Measurements from ENCODE around the gene CD40LG. TPM values are rescaled to one million over a fixed set of nuclear protein-coding genes. Genes with fewer than 3 reads are reported as not detected.

Gene CD40LG
- total and polyA plus RNA-seq, 2 of the 13 experiments (the other 11 are each of a cell fraction or from before 2014, with no cell fraction given), result not detected

DNA sequence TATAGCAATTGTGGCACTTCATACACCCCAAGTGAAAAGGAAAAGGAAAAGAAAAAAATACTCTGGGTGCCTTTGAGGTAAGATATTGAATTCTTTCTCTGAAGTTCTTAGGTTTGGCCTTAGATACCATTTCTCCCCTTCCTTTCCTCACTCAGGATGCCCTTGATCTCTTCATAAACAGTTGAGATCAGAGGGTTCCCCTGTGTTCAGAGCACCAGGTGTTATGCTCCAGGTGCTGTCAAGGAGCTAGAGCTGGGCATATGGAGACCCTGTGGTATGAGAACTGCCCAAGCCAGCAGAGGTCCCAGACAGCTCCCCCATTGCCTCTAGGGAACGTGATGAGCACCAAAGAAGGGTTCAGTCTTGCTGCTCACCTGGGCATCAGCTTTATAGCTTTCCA, 17.1 kb upstream of the CD40LG start (continued):
- no peak for TF ChIP-seq ZSCAN9 (CRISPR knock-in tag; IDR thresholded peaks at IDR 0.05; ENCODE audit: borderline replicate concordance)
- no peak for TF ChIP-seq ZNF143 (CRISPR knock-in tag; IDR thresholded peaks at IDR 0.05)
- no peak for TF ChIP-seq RFXANK (CRISPR knock-in tag; IDR thresholded peaks at IDR 0.05)
- TF ChIP-seq ZNF460 (CRISPR knock-in tag; IDR thresholded peaks at IDR 0.05; ENCODE audit: borderline replicate concordance), result no peak
- TF ChIP-seq, protein P1, sequence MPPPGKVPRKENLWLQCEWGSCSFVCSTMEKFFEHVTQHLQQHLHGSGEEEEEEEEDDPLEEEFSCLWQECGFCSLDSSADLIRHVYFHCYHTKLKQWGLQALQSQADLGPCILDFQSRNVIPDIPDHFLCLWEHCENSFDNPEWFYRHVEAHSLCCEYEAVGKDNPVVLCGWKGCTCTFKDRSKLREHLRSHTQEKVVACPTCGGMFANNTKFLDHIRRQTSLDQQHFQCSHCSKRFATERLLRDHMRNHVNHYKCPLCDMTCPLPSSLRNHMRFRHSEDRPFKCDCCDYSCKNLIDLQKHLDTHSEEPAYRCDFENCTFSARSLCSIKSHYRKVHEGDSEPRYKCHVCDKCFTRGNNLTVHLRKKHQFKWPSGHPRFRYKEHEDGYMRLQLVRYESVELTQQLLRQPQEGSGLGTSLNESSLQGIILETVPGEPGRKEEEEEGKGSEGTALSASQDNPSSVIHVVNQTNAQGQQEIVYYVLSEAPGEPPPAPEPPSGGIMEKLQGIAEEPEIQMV (CRISPR knock-in tag; IDR thresholded peaks at IDR 0.05; ENCODE audit: low read depth), result no peak
- no peak for TF ChIP-seq GTF3A (CRISPR knock-in tag; conservative IDR thresholded peaks at IDR 0.05)
- TF ChIP-seq REST (IDR thresholded peaks at IDR 0.05; ENCODE audit: borderline replicate concordance in 1 of 2, low read depth in 1 of 2, low read length in 2 of 2), result no peak
- no peak for TF ChIP-seq ZNF749 (CRISPR knock-in tag; IDR thresholded peaks at IDR 0.05; ENCODE audit: borderline replicate concordance)

- Histone ChIP-seq H3K27me3 (ENCODE audit: control insufficient read depth in 1 of 2, insufficient read depth in 2 of 2, low read length in 2 of 2) (no peaks in the 10 kb centered on the region), H3K79me2 (ENCODE audit: insufficient read depth, low read length) (no peaks in the 10 kb centered on the region), H4K20me1 (ENCODE audit: insufficient read depth, low read length) (no peaks in the 10 kb centered on the region), H3K36me3 (replicated peaks in 1 of 2; ENCODE audit: control insufficient read depth in 1 of 2, insufficient read depth in 2 of 2, low read length in 2 of 2) (no peaks in the 10 kb centered on the region), H3K9me3 (ENCODE audit: low read length) (no peaks in the 10 kb centered on the region), H3K9ac (ENCODE audit: insufficient read depth, low read depth, low read length) (no peak overlapping the region), H3K4me2 (ENCODE audit: low read depth, low read length) (no peak overlapping the region), H3K4me3 (replicated peaks in 1 of 3; ENCODE audit: insufficient read depth in 1 of 3, low read depth in 2 of 3, low read length in 3 of 3) (no peak overlapping the region), H3K4me1 (ENCODE audit: insufficient read depth, low read length) (no peaks in the 10 kb centered on the region), H3K27ac (ENCODE audit: extremely low read length, insufficient read depth, low read length) (no peak overlapping the region), H2AFZ (ENCODE audit: low read length) (no peak overlapping the region)
- ATAC-seq (no peak), FAIRE-seq (no peak), DNase-seq (ENCODE audit: low spot score) (no peak)
- intact Hi-C loops (cut with micrococcal nuclease; ENCODE audit: unreplicated experiment), result no loop called here
- POLR2A ChIA-PET, result no interaction called here
- CTCF ChIA-PET (ENCODE audit: low intra/inter-chr PET ratio, low total read pairs), result no interaction called here
- WGBS (ENCODE audit: low lambda C conversion rate), result 23% methylated on average over 6 of the region's 6 CpGs
- no TSS peak for BruUV-seq (replicated peaks)
- TF ChIP-seq, protein P1 (CRISPR knock-in tag; IDR thresholded peaks at IDR 0.05; ENCODE audit: low read depth), result no peak
- TF ChIP-seq ZNF362 (CRISPR knock-in tag; IDR thresholded peaks at IDR 0.05; ENCODE audit: borderline replicate concordance) (no peak), ZFP82 (CRISPR knock-in tag; IDR thresholded peaks at IDR 0.05; ENCODE audit: borderline replicate concordance) (no peak), KDM3A (CRISPR knock-in tag; IDR thresholded peaks at IDR 0.05; ENCODE audit: low read depth) (no peak), MTA1 (CRISPR knock-in tag; IDR thresholded peaks at IDR 0.05; ENCODE audit: borderline replicate concordance) (no peak), ZNF563 (CRISPR knock-in tag; IDR thresholded peaks at IDR 0.05) (no peak), MEF2D (CRISPR knock-in tag; IDR thresholded peaks at IDR 0.05) (no peak), SPEN (CRISPR knock-in tag; IDR thresholded peaks at IDR 0.05; ENCODE audit: low read depth) (no peak)
- in situ Hi-C loops (cut with HindIII; ENCODE audit: extremely low pct_ligation_motif_present, low pct_unique_long_range_greater_than_20kb), result no loop called here
Measured at GRCh38 chrX:136635235-136635634, 12.7 kb upstream of the CD40LG start.
